ENCODE data around the gene GFI1B.

GFI1B gene

GRCh38 chr9:133004091-133004998 is 25.9 kb downstream of the GFI1B start:
- H3K27me3 ChIP-seq (ENCODE audit: insufficient read depth, low read length), result peaks cover 90% of the 10 kb centered on the region
- H3K4me3 ChIP-seq (ENCODE audit: low read length), result no peak overlapping the region
- no peaks in the 10 kb centered on the region for H3K36me3 ChIP-seq (ENCODE audit: insufficient read depth, low read length)
- H3K27ac ChIP-seq (ENCODE audit: low read depth, low read length), result no peak overlapping the region
- 40% methylated on average over 9 of the region's 9 CpGs for WGBS
- H3K9me3 ChIP-seq (ENCODE audit: insufficient read depth, low read depth, low read length), result no peaks in the 10 kb centered on the region
- H3K9ac ChIP-seq (ENCODE audit: low read depth, low read length), result no peak overlapping the region
- peaks cover 25% of the 10 kb centered on the region for H3K4me1 ChIP-seq (ENCODE audit: insufficient read depth, low read length)

- Histone ChIP-seq H3K4me1 (ENCODE audit: insufficient read depth, low read length) (peaks cover 25% of the 10 kb centered on the region), H3K27me3 (ENCODE audit: insufficient read depth, low read length) (peaks cover 88% of the 10 kb centered on the region), H3K9me3 (ENCODE audit: insufficient read depth, low read depth, low read length) (no peaks in the 10 kb centered on the region), H3K4me3 (ENCODE audit: low read length) (no peak overlapping the region), H3K36me3 (ENCODE audit: insufficient read depth, low read length) (no peaks in the 10 kb centered on the region), H3K9ac (ENCODE audit: low read depth, low read length) (no peak overlapping the region), H3K27ac (ENCODE audit: low read depth, low read length) (no peak overlapping the region)
- 93% methylated on average over 12 of the region's 14 CpGs for WGBS
Measured at GRCh38 chr9:133004999-133005760, 26.7 kb downstream of the GFI1B start.

DNA sequence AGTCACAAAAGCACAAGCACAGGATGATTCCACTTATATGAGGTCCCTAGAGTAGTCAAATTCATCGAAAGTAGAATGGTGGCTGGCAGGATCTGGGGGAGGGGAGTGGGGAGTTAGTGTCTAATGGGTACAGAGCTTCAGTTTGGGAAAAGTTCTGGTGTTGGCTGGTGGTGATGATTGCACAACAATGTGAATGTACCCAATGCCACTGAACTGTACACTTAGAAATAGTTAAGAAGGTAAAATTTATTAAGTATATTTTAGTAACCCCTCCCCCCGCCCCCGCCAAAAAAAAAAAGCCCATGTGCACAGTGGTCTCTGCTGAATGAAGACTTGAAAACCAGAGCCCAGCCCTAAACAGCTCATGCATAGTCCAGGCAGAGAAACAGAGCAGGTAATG is 27.5 kb downstream of the GFI1B start:
- Histone ChIP-seq H3K27ac (ENCODE audit: low read depth, low read length) (no peak overlapping the region), H3K4me3 (ENCODE audit: low read length) (no peak overlapping the region), H3K9ac (ENCODE audit: low read depth, low read length) (no peak overlapping the region), H3K27me3 (ENCODE audit: insufficient read depth, low read length) (peaks cover 82% of the 10 kb centered on the region), H3K36me3 (ENCODE audit: insufficient read depth, low read length) (no peaks in the 10 kb centered on the region), H3K9me3 (ENCODE audit: insufficient read depth, low read depth, low read length) (no peaks in the 10 kb centered on the region), H3K4me1 (ENCODE audit: insufficient read depth, low read length) (peaks cover 25% of the 10 kb centered on the region)
- 97% methylated on average over 2 of the region's 3 CpGs for WGBS

DNA sequence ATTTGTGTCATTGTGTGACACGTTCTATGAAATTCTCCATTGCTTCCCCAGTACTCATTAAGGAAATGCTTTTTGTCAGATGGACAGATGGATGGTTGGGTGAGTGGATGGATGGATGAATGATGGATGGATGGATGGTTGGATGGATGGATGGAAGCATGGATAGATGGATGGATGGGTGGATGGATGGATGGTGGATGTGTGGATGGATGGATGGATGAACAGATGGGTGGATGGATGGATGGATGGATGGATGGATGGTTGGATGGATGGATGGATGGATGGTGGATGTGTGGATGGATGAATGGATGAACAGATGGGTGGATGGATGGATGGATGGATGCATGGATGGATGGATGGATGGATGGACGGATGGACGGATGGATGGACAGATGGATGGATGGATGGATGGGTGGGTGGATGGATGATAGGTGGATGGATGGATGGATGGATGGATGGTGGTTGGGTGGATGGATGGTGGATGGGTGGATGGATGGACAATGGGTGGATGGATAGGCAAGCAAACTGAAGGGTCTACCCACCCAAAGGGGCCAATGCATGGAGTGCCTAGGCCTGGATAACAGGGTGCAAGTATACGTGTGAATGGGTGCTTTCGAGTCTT is 28.3 kb downstream of the GFI1B start:
- Histone ChIP-seq H3K9me3 (ENCODE audit: insufficient read depth, low read depth, low read length) (no peaks in the 10 kb centered on the region), H3K4me1 (ENCODE audit: insufficient read depth, low read length) (peaks cover 25% of the 10 kb centered on the region), H3K27me3 (ENCODE audit: insufficient read depth, low read length) (peaks cover 78% of the 10 kb centered on the region), H3K9ac (ENCODE audit: low read depth, low read length) (no peak overlapping the region), H3K27ac (ENCODE audit: low read depth, low read length) (no peak overlapping the region), H3K4me3 (ENCODE audit: low read length) (no peak overlapping the region), H3K36me3 (ENCODE audit: insufficient read depth, low read length) (no peaks in the 10 kb centered on the region)
- 82% methylated on average over 5 of the region's 5 CpGs for WGBS

DNA sequence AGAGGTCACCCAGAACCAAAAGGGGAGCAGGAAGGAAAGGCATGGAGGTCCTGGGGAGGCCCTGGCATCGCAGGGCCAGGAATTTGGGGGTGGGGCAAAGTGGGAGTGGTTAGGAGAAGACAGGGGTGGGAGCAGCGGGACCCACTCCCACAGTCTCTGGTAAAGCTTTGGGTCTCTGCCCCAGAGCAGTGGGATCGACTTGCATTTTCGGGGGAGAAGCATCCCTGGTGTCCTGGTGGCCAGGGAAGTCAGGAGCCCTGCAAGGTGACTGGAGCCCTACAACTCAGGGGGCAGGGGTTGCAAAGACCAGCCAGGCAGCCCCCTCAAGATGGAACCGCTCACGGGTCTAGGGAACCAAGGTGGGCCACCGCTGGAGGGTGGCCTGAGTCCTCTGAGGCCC is 29.9 kb downstream of the GFI1B start:
- 67% methylated on average over 7 of the region's 7 CpGs for WGBS
- H3K9ac ChIP-seq (ENCODE audit: low read depth, low read length), result no peak overlapping the region
- no peaks in the 10 kb centered on the region for H3K9me3 ChIP-seq (ENCODE audit: insufficient read depth, low read depth, low read length)
- no peaks in the 10 kb centered on the region for H3K36me3 ChIP-seq (ENCODE audit: insufficient read depth, low read length)
- H3K4me1 ChIP-seq (ENCODE audit: insufficient read depth, low read length), result peaks cover 16% of the 10 kb centered on the region
- H3K27me3 ChIP-seq (ENCODE audit: insufficient read depth, low read length), result peaks cover 62% of the 10 kb centered on the region
- no peak overlapping the region for H3K27ac ChIP-seq (ENCODE audit: low read depth, low read length)
- H3K4me3 ChIP-seq (ENCODE audit: low read length), result no peak overlapping the region

DNA sequence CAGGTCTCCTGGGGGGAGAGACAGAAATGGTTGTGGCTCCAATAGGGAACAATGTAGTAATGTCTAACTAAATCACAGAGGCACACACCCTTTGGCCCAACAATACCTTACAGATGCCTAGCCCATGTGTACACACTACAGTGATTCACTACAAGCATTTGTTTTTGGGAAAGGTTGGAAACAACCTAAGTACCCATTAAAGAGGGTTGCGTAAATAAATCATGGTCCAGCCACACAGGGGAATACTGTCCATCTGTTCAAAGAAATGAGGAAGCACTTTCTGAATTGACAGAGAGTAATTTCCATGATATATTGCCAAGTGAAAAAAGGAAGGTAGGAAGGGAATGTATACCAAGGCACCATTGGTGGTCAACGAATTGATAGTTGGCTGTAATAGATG is 30.3 kb downstream of the GFI1B start:
- Histone ChIP-seq H3K27me3 (ENCODE audit: insufficient read depth, low read length) (peaks cover 58% of the 10 kb centered on the region), H3K4me3 (ENCODE audit: low read length) (no peak overlapping the region), H3K9ac (ENCODE audit: low read depth, low read length) (no peak overlapping the region), H3K9me3 (ENCODE audit: insufficient read depth, low read depth, low read length) (no peaks in the 10 kb centered on the region), H3K36me3 (ENCODE audit: insufficient read depth, low read length) (no peaks in the 10 kb centered on the region), H3K4me1 (ENCODE audit: insufficient read depth, low read length) (peaks cover 12% of the 10 kb centered on the region), H3K27ac (ENCODE audit: low read depth, low read length) (no peak overlapping the region)
- 91% methylated on average over 2 of the region's 2 CpGs for WGBS

DNA sequence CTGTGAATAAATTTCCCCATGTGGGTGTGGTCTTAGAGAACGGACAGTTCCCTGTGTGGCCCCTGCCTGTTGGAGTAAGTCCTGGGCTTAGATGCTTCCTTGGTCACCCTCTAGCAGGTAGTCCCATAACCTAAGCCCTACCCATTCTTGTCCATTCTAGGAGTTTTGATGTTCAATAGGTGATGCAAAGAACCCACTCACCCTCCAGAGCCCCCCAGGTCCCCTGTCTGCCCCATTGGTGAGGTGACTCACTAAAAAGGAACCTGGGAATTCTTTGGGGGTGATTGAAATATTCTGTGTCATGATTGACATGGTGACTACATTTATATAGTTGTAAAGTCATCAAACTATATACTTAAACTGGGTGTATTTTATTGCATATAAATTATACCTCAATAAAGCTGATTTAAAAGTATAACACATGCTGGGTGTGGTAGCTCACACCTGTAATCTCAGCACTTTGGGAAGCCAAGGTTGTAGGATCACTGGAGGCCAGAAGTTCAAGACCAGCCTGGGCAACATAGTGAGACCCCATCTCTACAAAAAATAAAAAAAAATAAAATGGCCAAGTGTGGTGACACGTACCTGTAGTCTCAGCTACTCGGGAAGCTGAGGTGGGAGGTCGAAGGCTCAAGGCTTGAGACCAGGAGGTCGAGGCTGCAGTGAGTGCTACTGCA is 31.6 kb downstream of the GFI1B start:
- Histone ChIP-seq H3K27me3 (ENCODE audit: insufficient read depth, low read length) (peaks cover 46% of the 10 kb centered on the region), H3K4me3 (ENCODE audit: low read length) (no peak overlapping the region), H3K36me3 (ENCODE audit: insufficient read depth, low read length) (no peaks in the 10 kb centered on the region), H3K9me3 (ENCODE audit: insufficient read depth, low read depth, low read length) (no peaks in the 10 kb centered on the region), H3K9ac (ENCODE audit: low read depth, low read length) (no peak overlapping the region), H3K27ac (ENCODE audit: low read depth, low read length) (no peak overlapping the region), H3K4me1 (ENCODE audit: insufficient read depth, low read length) (peaks cover 1% of the 10 kb centered on the region; the same call in 1 of the 2 replicates)
- WGBS, result 80% methylated on average over 5 of the region's 5 CpGs

DNA sequence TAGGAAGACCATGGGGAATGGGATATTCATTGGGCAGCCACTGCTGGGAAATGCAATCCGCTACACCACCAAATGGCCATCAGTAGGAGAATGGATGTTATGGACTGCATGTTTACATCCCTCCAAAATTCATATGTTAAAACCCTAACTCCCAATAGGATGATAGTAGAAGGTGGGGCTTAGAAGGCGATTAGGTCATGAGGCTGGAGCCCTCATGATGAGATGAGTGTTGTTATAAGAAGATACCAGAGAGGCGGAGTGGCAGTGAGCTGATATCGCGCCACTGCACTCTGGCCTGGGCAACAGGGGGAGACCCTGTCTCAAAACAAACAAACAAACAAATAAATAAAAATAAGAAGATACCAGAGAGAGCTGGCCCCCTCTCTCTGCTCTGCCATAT is 36.2 kb downstream of the GFI1B start:
- Histone ChIP-seq H3K9me3 (ENCODE audit: insufficient read depth, low read depth, low read length) (no peaks in the 10 kb centered on the region), H3K9ac (ENCODE audit: low read depth, low read length) (no peak overlapping the region), H3K27me3 (ENCODE audit: insufficient read depth, low read length) (peaks cover 8% of the 10 kb centered on the region; the same call in 1 of the 2 replicates), H3K27ac (ENCODE audit: low read depth, low read length) (no peak overlapping the region), H3K4me1 (ENCODE audit: insufficient read depth, low read length) (no peaks in the 10 kb centered on the region), H3K36me3 (ENCODE audit: insufficient read depth, low read length) (no peaks in the 10 kb centered on the region), H3K4me3 (ENCODE audit: low read length) (no peak overlapping the region)
- 100% methylated on average over 3 of the region's 5 CpGs for WGBS

- Histone ChIP-seq H3K27ac (ENCODE audit: low read depth, low read length) (no peak overlapping the region), H3K36me3 (ENCODE audit: insufficient read depth, low read length) (no peaks in the 10 kb centered on the region), H3K4me1 (ENCODE audit: insufficient read depth, low read length) (no peaks in the 10 kb centered on the region), H3K4me3 (ENCODE audit: low read length) (no peak overlapping the region), H3K27me3 (ENCODE audit: insufficient read depth, low read length) (0 out of 2 replicates have a peak, but pooled peaks cover 4% of the 10 kb centered on the region), H3K9ac (ENCODE audit: low read depth, low read length) (no peak overlapping the region), H3K9me3 (ENCODE audit: insufficient read depth, low read depth, low read length) (no peaks in the 10 kb centered on the region)
- WGBS, result 87% methylated on average over 26 of the region's 26 CpGs
Measured at GRCh38 chr9:133023117-133023890, 44.8 kb downstream of the GFI1B start.

DNA sequence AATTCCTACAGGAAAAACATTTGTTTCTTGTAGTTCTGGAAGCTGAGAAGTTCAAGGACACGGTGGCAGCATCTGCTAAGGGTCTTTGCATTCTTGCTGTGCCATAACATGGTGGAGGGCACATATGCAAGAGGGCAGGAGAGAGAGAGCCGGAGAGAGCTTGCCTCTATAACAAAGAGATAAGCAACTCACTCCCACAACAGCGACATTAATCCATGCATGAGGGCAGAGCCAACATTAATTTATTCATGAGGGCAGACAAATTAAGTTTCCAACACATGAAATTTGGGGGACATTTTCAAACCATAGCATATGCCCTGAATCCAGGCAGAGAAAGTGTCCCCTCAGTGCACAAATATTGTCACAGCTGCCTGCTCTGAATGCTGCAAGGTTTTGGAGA is 47.9 kb downstream of the GFI1B start:
- WGBS, result 84% methylated on average over 3 of the region's 3 CpGs
- Histone ChIP-seq H3K4me1 (ENCODE audit: insufficient read depth, low read length) (no peaks in the 10 kb centered on the region), H3K27ac (ENCODE audit: low read depth, low read length) (no peak overlapping the region), H3K36me3 (ENCODE audit: insufficient read depth, low read length) (no peaks in the 10 kb centered on the region), H3K9me3 (ENCODE audit: insufficient read depth, low read depth, low read length) (no peaks in the 10 kb centered on the region), H3K27me3 (ENCODE audit: insufficient read depth, low read length) (0 out of 2 replicates have a peak, but pooled peaks cover 4% of the 10 kb centered on the region), H3K9ac (ENCODE audit: low read depth, low read length) (no peak overlapping the region), H3K4me3 (ENCODE audit: low read length) (no peak overlapping the region)

All from HUES64 (cell line).